Putamen (tissue), 1 donor: ENCODE data around the gene SLC25A25.
"Not testable (repeated sequence)": the region's sequence is repeated elsewhere in the genome, so short reads cannot be mapped to it uniquely, and the experiment has no call there.

Experiments
- DNase-seq: peaks from one replicate; pipeline ENCODE4 v3.0.0-alpha.2; 2016; ENCODE audit warnings: low spot score

SLC25A25 gene

GRCh38 chr9:128051932-128052709 lies 15.9 kb upstream of the SLC25A25 start:
- no peak for DNase-seq

DNA sequence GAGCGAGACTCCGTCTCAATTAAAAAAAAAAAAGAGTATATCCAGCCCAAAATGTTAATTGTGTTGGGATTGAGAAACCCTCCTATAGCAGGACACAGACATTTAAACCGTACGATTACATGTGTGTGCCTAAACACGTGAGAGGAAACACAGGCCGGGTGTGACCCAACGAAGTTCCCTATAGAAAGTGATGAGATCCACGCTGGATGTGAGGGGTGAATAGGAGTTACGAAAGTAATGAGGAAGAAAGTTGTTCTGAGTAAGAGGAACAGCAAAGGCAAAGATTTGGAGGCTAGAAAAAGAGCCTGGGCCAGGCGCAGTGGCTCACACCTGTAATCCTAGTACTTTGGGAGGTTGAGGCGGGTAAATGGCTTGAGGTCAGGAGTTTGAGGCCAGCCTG lies 14.5 kb upstream of the SLC25A25 start:
- peak; percentile 23 for DNase-seq

GRCh38 chr9:128054087-128054486 lies 13.9 kb upstream of the SLC25A25 start:
- no peak for DNase-seq

- DNase-seq, result no peak
Measured at GRCh38 chr9:128055344-128056040, 12.5 kb upstream of the SLC25A25 start.

DNA sequence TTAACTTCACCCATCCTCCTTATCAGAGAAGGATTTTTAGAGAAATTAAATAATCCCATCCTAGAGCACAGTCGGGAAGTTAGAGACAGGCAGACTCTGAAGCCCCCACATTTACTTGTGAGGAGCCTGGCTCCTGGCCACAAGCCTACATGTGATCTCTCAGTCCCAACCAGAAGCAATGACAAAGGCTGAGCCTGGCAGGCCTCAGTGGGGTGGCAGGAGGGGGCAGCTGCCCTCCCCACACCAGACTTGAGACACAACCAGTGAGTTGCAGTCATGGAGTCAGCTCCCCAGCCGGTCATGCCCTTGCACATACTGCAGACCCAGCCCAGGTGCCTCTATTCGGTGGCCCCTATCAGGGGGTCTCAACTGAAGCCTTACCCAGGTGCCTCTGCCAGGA lies 11.9 kb upstream of the SLC25A25 start:
- DNase-seq, result no peak

GRCh38 chr9:128056887-128057723 lies 10.9 kb upstream of the SLC25A25 start:
- no peak for DNase-seq

DNA sequence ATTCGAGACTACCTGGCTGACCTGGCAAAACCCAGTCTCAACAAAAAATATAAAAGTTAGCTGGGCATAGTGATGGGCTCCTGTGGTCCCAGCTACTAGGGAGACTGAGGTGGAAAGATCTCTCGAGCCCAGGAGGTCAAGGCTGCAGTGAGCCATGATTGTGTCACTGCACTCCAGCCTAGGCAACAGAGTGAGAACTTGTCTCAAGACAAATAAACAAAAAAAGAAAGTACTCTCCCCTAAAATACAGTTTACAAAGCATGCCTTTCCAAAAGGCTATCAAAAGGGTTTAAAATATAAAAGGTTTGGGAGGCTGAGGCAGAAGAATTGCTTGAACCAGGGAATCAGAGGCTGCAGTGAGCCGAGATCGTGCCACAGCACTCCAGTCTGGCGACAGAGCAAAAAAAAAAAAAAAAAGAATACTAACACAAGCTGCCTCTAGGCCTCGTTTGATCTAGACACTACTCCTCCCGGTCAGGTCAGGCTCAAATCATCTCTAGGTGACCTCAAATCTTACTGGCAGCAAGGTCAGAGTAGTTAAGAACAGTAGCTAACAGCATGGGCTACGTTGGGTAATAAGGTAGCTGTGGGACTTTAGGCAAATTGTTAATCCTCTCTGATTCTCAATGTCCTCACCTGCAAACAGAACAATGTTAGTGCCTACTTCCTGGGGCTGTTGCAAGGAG lies 10.2 kb upstream of the SLC25A25 start:
- no peak for DNase-seq

DNA sequence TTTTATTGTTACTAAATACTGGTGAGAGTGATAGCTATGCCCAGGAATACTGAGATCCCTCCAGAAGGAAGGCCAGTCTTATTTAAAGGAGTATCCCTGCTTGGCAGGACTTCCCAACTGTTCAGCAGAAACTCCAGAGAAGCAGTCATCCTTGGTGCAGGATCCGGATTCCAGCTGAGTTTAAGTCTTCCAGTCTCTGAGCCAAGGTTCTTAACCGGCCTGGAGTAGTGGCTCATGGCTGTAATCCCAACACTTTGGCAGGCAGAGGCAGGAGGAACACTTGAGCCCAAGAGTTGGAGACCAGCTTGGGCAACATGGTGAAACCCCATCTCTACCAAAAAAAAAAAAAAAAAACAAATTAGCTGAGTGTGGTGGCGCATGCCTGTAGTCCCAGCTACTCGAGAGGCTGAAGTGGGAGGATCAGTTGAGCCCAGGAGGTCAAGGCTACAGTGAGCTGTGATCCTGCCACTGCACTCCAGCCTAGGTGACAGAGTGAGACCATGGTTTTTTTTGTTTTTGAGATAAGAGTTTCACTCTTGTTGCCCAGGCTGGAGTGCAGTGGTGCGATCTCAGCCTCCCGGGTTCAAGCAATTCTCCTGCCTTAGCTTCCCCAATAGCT lies 8.6 kb upstream of the SLC25A25 start:
- no peak for DNase-seq

DNA sequence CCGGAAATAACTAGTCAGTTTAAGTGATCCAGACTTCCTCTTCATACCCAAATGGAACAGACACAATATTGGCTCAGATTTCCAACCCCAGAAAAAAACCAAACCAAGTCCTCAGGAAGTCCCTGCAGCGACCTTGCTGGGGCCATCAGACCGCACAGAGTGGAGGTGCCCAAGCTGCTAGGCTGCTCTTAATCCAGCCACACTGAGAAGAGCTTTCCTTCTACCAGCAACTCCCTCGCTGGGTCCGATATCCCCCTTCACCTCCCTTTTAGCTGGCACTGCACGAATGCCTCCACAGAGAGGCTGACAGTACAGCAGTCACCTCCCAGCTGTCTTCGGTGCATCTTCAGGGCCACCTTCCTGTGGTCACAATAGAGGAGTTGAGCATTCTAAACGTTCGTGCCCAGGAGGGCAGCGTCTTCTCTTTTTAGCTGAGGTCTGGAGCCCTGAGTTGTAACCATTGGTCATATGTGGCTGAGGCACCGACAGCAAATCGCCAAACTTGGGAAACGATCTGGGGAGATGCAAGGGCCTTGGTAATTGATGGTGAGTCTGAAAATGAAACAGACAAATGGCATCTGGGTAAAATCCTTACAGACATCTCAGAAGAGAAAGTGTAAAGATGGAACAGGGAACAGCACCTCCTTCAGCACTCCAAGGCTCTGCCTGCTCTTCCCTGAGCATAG lies 6.6 kb upstream of the SLC25A25 start:
- no peak for DNase-seq

DNA sequence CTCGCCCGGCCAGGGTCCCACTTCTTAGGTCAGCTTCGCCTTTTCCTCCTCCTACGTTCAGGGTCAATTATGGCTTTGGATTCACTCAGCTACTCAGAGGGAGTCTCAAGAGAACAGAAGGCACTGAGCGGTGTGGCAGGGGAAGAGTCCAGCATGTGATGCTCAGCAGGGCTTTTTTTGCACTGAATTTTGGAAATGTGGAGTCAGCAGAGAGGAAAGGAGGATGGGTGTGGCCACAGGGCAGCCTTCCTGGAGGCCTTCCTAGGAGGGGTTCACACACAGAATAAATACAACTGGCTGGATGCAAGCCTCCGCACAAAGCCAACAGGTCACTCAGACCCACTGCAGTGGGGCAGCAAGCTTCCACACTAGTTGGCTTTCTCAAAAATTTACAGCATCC lies 5.8 kb upstream of the SLC25A25 start:
- no peak for DNase-seq

- DNase-seq, result no peak
Measured at GRCh38 chr9:128062846-128063831, 4.9 kb upstream of the SLC25A25 start.

- DNase-seq, result no peak
Measured at GRCh38 chr9:128065907-128066712, 1.9 kb upstream of the SLC25A25 start.

GRCh38 chr9:128066713-128067644 lies 1.1 kb upstream of the SLC25A25 start, which contains the start of gene NAIF1:
Gene NAIF1 (minus strand): TSS chr9:128067320. CDS start chr9:128067101, 219 bp downstream.
- peak; percentile 100 for DNase-seq

- DNase-seq, result peak; percentile 58
Measured at GRCh38 chr9:128068386-128069205, 564 bp downstream of the SLC25A25 start.

GRCh38 chr9:128070874-128071273 lies 2.8 kb downstream of the SLC25A25 start:
- DNase-seq, result no peak

DNA sequence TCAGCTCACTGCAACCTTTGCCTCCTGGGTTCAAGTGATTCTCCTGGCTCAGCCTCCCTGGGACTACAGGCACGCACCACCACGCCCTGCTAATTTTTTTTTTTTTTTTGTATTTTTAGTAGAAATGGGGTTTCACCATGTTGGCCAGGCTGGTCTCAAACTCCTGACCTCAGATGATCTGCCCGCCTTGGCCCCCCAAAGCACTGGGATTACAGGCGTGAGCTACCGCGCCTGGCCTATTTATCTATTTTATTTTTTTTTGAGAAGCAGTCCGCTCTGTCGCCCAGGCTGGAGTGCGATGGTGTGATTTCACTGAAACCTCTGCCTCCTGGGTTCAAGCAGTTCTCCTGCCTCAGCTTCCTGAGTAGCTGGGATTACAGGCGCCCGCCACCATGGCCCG lies 3.4 kb downstream of the SLC25A25 start:
- DNase-seq, result not testable (repeated sequence)
